Thymus (tissue), 11 donors: ENCODE data around the gene TMEM117. TPM values are rescaled to one million over a fixed set of nuclear protein-coding genes. Genes with fewer than 3 reads are reported as not detected.
A peak's percentile ranks its signal among the peaks of the same experiment; 100 is the strongest.

Source experiments
- DNase-seq, 9 donors: peaks; one replicate each; pipeline ENCODE4 v3.0.0-alpha.2; 2013; ENCODE audit warnings: low spot score in 9 of 9, low read depth in 6 of 9, missing footprints in 1 of 9
- H3K27ac ChIP-seq, 2 donors: one replicate each; pipeline ENCODE4 v1.5.1; 2013; ENCODE audit warnings: control low read depth in 1 of 2, low read depth in 1 of 2, low read length in 1 of 2, mild to moderate bottlenecking in 1 of 2, moderate library complexity in 1 of 2
- H3K27me3 ChIP-seq, 2 donors: one replicate each; pipeline ENCODE4 v1.5.1; 2013; ENCODE audit warnings: low read length in 1 of 2; ENCODE audit not compliant: control insufficient read depth in 2 of 2, insufficient read depth in 1 of 2
- H3K36me3 ChIP-seq, 2 donors: one replicate each; pipeline ENCODE4 v1.5.1; 2013; ENCODE audit warnings: low read length in 1 of 2, mild to moderate bottlenecking in 1 of 2, moderate library complexity in 1 of 2; ENCODE audit not compliant: control insufficient read depth in 2 of 2, insufficient read depth in 2 of 2
- H3K4me1 ChIP-seq, 2 donors: one replicate each; pipeline ENCODE4 v1.5.1; 2013; ENCODE audit warnings: low read length in 2 of 2; ENCODE audit not compliant: control insufficient read depth in 2 of 2, insufficient read depth in 2 of 2
- H3K4me3 ChIP-seq, 2 donors: one replicate each; pipeline ENCODE4 v1.5.1; 2013; ENCODE audit warnings: low read length in 2 of 2, control low read depth in 1 of 2, mild to moderate bottlenecking in 1 of 2
- H3K9me3 ChIP-seq, 2 donors: one replicate each; pipeline ENCODE4 v1.5.1; 2013; ENCODE audit warnings: low read length in 1 of 2, mild to moderate bottlenecking in 1 of 2; ENCODE audit not compliant: control insufficient read depth in 2 of 2, insufficient read depth in 1 of 2
- WGBS: extraction: QIAGEN DNeasy Blood & Tissue Kit; methylation state at CpG from one replicate; pipeline ENCODE4 v1.1.7; 2013; 5-methylcytosine and 5-hydroxymethylcytosine counted together
- polyA plus RNA-seq: library from polyadenylated mRNA; stranded (reverse); fragments of 200-250 nt; gene quantifications from one replicate; pipeline ENCODE4 v1.2.3, GENCODE V29; 2013
- total RNA-seq: library from RNA; stranded (reverse); fragments of 120-200 nt; gene quantifications from one replicate; pipeline ENCODE4 v1.2.4, GENCODE V29; 2013
- donor health status: healthy.

Gene TMEM117
- total and polyA plus RNA-seq, 2 donors, result 3.6 to 4.5 TPM

DNA sequence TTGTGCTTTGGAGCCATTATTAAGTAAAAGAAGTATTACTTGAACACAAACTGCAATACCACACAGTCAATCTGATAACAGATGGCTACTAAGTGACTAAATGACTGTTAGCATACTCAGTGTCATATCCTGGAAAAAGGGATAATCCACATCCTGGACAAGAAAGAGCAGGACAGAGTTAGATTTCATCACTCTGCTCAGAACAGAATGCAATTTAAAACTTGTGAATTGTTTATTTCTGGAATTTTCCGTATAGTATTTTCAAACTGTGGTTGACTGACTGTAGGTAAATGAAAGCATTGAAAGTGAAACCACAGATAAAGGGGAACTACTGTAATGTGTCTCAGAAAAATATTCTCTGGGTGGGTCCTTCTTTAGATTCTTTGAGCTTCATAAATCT, 458.8 kb downstream of the TMEM117 start:
- H3K9me3 ChIP-seq, result peaks cover 0 to 8% of the 10 kb centered on the region in 2 donors
- H3K36me3 ChIP-seq, result no peaks in the 10 kb centered on the region
- no peak for DNase-seq
- WGBS, result 47% methylated on average over 1 of the region's 1 CpG
- no peaks in the 10 kb centered on the region for H3K4me1 ChIP-seq
- H3K27ac ChIP-seq, result no peak overlapping the region
- no peaks in the 10 kb centered on the region for H3K27me3 ChIP-seq
- no peak overlapping the region for H3K4me3 ChIP-seq

DNA sequence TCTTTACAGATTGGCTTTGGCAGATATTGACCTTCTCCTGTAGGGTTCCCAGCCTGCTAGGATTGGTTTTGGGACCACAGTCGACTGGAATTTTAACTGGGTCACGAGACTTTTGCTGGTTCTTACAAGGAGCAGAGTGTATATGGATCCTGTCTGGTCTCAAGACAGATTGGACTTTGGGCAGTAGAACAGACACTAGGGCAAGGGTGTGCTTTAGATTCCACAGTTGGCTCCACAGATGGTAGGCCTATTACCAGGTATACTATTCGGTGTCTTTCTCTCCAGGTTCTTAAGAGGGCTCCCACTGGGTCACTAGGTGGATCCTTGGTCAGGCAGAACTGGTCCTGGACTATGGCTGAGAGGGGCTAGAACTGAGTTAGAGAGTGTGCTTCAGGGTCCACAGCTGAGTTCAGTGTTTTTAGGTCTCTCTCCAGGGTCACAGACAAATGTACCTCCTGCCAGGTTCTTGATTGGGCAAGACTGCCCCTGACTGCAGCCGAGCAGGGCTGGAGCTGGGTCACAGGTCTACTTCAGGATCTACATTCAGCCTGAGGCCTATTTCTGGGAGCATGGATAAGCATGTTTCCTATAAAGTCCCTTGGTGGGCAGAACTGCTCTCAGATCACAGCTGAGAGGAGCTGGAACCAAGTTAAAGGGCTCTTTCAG, 460.2 kb downstream of the TMEM117 start:
- Histone ChIP-seq H3K27me3 (no peaks in the 10 kb centered on the region), H3K27ac (no peak overlapping the region), H3K36me3 (no peaks in the 10 kb centered on the region), H3K4me1 (no peaks in the 10 kb centered on the region), H3K4me3 (no peak overlapping the region), H3K9me3 (peaks cover 0 to 8% of the 10 kb centered on the region in 2 donors)
- DNase-seq, result no peak
- 94% methylated on average over 4 of the region's 4 CpGs for WGBS

DNA sequence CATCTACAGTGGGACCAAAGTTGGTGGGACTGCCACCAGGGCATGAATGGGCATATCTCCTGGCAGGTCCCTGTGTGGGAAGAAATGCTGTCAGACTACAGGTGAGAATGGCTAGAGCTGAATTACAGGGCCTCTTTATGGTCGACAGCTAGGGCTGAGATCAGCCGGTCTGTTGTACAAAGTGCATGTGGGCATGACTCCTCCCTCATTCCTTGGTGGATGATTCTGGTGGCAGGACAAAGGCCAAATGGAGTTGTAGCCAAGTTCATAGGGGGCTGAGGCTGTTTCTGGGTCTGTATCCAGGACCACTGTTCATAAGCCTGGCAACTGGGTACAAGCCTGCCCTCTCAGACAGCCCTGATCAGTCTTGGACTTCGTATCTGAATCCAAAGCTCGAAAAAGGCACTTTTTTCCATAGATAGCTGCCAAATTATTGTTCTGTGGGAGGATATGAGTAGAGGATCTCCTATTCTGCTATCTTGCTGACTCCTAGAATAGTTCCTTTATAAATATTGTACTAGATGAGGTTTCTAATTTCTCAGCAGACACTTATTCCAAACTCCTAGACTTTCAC, 460.8 kb downstream of the TMEM117 start:
- Histone ChIP-seq H3K36me3 (no peaks in the 10 kb centered on the region), H3K27me3 (no peaks in the 10 kb centered on the region), H3K4me1 (no peaks in the 10 kb centered on the region), H3K4me3 (no peak overlapping the region), H3K9me3 (peaks cover 0 to 8% of the 10 kb centered on the region in 2 donors), H3K27ac (no peak overlapping the region)
- DNase-seq, result no peak
- 95% methylated on average over 4 of the region's 4 CpGs for WGBS

DNA sequence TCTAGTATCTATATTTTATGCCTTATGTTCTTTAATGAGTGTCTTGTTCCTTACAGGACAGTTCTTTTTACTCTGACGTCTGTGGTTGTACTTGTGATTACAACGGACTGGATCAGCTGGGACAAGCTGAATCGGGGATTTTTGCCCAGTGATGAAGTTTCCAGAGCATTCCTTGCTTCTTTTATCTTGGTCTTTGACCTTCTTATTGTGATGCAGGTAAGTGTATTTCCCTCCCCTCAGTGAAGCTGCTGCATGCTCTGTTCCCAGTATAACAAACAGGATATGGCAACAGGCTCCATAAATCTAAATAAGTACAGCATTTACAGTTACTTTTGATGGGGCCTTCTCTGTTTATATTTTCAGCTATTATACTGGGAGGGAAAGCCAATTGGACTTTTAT, 463.6 kb downstream of the TMEM117 start:
- Histone ChIP-seq H3K27ac (no peak overlapping the region), H3K9me3 (peaks cover 0 to 8% of the 10 kb centered on the region in 2 donors), H3K4me1 (no peaks in the 10 kb centered on the region), H3K36me3 (no peaks in the 10 kb centered on the region), H3K4me3 (no peak overlapping the region), H3K27me3 (no peaks in the 10 kb centered on the region)
- 90% methylated on average over 3 of the region's 3 CpGs for WGBS
- no peak for DNase-seq

DNA sequence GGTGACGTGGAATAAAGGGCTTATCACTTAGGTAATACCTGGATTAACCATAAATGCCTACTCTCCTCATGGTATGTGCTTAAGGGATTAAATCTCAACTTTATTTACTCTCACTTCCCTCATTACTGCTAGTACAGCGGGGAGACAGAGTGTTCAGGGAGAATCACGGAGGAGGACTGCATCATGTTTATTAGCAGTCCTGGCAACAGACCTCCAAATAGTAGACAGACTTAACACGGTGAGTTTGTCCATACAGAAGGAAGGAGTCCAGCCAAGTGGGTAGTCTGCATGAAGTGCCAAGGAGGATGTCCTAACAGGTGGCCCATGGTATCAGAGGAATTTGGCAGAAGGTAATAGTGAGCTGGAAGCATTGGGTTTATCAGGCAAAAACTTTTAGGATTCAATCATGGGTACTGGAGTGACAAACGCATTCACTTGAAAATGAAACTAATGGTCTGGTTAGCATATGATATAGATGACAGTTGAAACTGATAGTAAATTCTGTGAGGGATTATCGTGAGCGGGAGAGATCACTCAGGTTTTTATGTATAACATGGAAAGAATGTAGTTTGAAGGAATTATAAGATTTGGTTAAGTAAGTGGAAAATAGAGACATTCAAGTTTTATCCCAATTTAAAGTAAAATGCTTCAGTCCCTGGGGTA, 471.8 kb downstream of the TMEM117 start:
- 93% methylated on average over 7 of the region's 7 CpGs for WGBS
- no peak overlapping the region for H3K27ac ChIP-seq
- no peak overlapping the region for H3K4me3 ChIP-seq
- no peaks in the 10 kb centered on the region for H3K4me1 ChIP-seq
- no peak for DNase-seq
- H3K36me3 ChIP-seq, result no peaks in the 10 kb centered on the region
- no peaks in the 10 kb centered on the region for H3K27me3 ChIP-seq
- peaks cover 0 to 3% of the 10 kb centered on the region in 2 donors for H3K9me3 ChIP-seq

DNA sequence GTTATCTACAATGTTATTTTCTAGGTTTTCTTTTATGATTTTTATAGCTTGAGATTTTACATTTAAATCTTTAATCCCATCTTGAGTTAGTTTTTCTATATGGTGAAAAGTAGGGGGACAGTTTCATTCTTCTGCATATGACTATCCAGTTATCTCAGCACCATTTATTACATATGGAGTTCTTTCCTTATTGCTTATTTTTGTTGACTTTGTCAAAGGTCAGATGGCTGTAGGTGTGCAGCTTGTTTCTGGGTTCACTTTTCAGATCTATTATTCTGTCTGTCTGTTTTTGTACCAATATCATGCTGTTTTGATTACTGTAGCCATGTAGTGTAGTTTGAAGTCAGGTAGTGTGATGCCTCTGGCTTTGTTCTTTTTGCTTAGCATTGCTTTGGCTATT, 477.3 kb downstream of the TMEM117 start:
- H3K9me3 ChIP-seq, result no peaks in the 10 kb centered on the region
- H3K27me3 ChIP-seq, result no peaks in the 10 kb centered on the region
- no peak overlapping the region for H3K27ac ChIP-seq

DNA sequence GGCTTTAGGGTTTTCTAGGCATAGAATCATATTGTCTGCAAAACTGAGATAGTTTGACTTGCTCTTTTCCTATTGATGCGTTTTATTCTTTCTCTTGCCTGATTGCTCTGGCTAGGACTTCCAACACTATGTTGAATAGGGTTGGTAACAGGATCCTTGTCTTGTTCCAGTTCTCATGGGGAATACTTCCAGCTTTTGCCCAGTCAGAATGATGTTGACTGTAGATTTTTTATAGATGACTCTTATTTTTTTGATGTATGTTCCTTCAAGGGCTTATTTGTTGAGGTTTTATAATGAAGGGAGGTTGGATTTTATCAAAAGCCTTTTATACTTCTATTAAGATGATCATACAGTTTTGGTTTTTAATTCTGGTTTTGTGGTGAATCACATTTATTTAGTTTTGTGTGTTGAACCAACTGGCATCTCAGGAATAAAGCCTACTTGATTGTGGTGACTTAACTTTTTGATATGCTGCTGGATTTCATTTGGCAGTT, 478.2 kb downstream of the TMEM117 start:
- no peaks in the 10 kb centered on the region for H3K27me3 ChIP-seq
- H3K4me3 ChIP-seq, result no peak overlapping the region
- H3K4me1 ChIP-seq, result no peaks in the 10 kb centered on the region
- WGBS, result 98% methylated on average over 1 of the region's 1 CpG
- H3K9me3 ChIP-seq, result no peaks in the 10 kb centered on the region
- no peaks in the 10 kb centered on the region for H3K36me3 ChIP-seq
- no peak overlapping the region for H3K27ac ChIP-seq
- no peak for DNase-seq

More for the DNA sequence above, 477.3 kb downstream of the TMEM117 start:
- Histone ChIP-seq H3K4me1 (no peaks in the 10 kb centered on the region), H3K4me3 (no peak overlapping the region), H3K36me3 (no peaks in the 10 kb centered on the region)
- DNase-seq, result no peak

DNA sequence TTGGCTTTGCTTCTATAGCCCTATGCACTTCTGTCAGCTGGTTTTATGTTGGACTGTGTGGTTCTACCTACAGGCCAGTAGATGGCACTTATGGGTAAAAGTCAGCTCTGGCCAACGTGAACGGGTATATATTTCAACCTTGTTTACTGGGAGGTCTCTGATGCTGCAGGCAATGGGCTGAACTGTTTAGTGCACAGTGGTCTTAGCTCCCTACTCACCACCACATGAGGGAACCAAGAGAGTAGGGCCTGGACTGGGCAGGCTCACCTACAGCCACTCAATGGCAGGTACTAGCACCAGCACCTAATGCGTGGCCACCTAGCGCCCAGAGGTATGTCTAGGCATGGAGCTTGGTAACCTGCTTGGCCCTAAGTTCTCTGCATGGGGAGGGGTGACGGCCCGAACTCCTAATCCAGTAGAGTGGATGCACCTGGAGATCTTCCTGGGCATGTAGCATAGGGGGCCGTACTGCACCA, 481.8 kb downstream of the TMEM117 start:
- H3K4me3 ChIP-seq, result no peak overlapping the region
- H3K36me3 ChIP-seq, result no peaks in the 10 kb centered on the region
- 77% methylated on average over 7 of the region's 7 CpGs for WGBS
- H3K4me1 ChIP-seq, result no peaks in the 10 kb centered on the region
- H3K9me3 ChIP-seq, result no peaks in the 10 kb centered on the region
- peak in 3 of 9 donors; percentile 3 to 12 (median 5) for DNase-seq
- no peak overlapping the region for H3K27ac ChIP-seq
- no peaks in the 10 kb centered on the region for H3K27me3 ChIP-seq

DNA sequence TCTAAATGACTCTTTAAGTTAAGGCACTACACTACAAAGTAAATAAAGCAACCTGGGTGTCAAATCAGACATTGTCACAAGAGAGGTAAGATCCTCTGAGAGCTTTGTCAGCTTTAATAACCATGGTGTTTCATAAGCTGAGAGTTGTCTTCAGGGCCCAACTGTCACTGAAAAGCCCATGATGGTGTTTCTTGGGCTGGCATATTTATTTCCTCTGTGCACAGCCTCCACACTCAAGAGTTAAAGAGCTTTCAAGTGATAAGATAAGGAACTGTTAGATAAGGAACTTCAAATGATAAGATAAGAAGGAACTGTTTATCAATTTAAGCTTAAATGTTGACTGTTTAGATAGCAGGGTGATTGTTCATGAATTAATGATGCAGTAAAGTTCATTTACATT, 495.4 kb downstream of the TMEM117 start:
- H3K4me3 ChIP-seq, result no peak overlapping the region
- no peaks in the 10 kb centered on the region for H3K36me3 ChIP-seq
- H3K4me1 ChIP-seq, result no peaks in the 10 kb centered on the region
- H3K9me3 ChIP-seq, result no peaks in the 10 kb centered on the region
- DNase-seq, result no peak
- H3K27me3 ChIP-seq, result no peaks in the 10 kb centered on the region
- H3K27ac ChIP-seq, result no peak overlapping the region
